Stimulated activated naive B cell treated with anti-CD40 and anti-IgM and Interleukin-4, amounts not matched to agents 10 μg/mL and 1 μg/mL and 100 μg/mL, for 72 hours (primary cell): ENCODE data around the gene FXYD3.
"Not testable (repeated sequence)": the region's sequence is repeated elsewhere in the genome, so short reads cannot be mapped to it uniquely, and the experiment has no call there.

Experiments
- ATAC-seq, 2 donors: fragments of 150-1000 bp; cut with Tn5 transposase; replicated peaks; 2 replicates each; pipeline ENCODE4 v1.10.0; 2021; ENCODE audit warnings: moderate library complexity in 1 of 2
- DNase-seq: peaks from one replicate; pipeline ENCODE4 v3.0.0; 2021
- H3K27ac Mint-ChIP-seq: one replicate; pipeline ENCODE4 v1.8.0; 2022; ENCODE audit warnings: mild to moderate bottlenecking, mixed read lengths
- H3K27me3 Mint-ChIP-seq, 2 donors: one replicate each; pipeline ENCODE4 v1.8.0; 2022; ENCODE audit warnings: mixed read lengths in 2 of 2
- H3K36me3 Mint-ChIP-seq, 2 donors: one replicate each; pipeline ENCODE4 v1.8.0; 2022; ENCODE audit warnings: mixed read lengths in 2 of 2, mild to moderate bottlenecking in 1 of 2
- H3K4me1 Mint-ChIP-seq, 2 donors: one replicate each; pipeline ENCODE4 v1.8.0; 2022; ENCODE audit warnings: mixed read lengths in 2 of 2, mild to moderate bottlenecking in 1 of 2
- H3K4me3 Mint-ChIP-seq, 2 donors: one replicate each; pipeline ENCODE4 v1.8.0; 2022; ENCODE audit warnings: mild to moderate bottlenecking in 2 of 2, mixed read lengths in 2 of 2, moderate library complexity in 1 of 2
- H3K9me3 Mint-ChIP-seq, 2 donors: one replicate each; pipeline ENCODE4 v1.8.0; 2022; ENCODE audit warnings: mixed read lengths in 2 of 2, mild to moderate bottlenecking in 1 of 2

Gene FXYD3

DNA sequence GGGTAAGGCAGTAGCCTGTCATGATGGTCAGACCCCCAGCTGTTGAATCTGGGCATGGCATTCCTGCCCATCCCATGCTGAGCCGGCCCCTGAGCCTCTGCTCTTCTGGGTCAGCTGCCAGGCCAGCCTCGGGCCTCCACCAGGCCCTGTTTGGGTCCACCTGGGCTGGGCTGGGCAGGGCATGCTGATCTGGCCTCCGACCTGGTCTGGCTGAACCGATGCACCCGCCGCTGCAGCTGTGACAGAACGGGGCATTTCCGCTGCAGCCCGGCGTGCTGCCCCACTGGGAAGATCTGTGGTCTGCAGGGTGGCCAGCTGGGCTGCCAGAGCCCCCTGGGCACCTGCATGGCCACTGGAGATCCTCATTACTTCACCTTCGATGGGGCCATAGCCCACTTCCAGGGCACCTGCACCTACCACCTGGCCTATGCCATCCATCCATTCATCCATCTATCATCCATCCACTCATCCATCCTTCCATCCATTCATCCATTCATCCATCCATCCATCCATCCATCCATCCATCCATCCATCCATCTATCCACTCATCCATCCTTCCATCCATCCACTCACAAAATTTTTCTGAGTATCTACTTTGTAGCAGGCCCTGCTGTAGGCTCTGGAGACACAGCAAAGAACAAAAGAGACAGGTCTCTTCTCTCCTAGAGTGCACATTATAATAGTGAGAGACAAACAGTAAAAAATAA is 21.5 kb upstream of the FXYD3 start:
- no peak for DNase-seq
- no peaks in the 10 kb centered on the region for H3K9me3 Mint-ChIP-seq
- no peaks in the 10 kb centered on the region for H3K36me3 Mint-ChIP-seq
- no peaks in the 10 kb centered on the region for H3K27me3 Mint-ChIP-seq
- H3K27ac Mint-ChIP-seq, result no peak overlapping the region
- H3K4me3 Mint-ChIP-seq, result no peak overlapping the region
- no peak for ATAC-seq
- H3K4me1 Mint-ChIP-seq, result peaks cover 5 to 8% of the 10 kb centered on the region in 2 donors

DNA sequence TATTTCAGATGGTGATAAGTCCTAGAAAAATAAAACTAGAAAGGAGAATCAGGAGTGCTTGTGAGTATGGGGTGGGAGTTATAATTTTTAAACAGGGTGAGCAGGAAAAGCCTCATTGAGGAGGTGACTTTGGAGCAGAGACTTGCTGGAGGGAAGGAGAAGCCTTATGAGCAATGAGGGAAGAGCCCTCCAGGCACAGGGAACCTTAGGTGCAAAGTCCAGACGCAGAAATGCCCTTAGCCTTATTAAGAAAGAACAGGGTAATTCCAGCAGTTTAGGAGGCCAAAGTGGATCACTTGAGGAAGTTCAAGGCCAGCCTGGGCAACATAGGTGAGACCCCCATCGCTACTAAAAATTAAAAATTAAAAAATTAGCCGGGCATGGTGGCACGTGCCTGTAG is 21.0 kb upstream of the FXYD3 start:
- Mint-ChIP-seq H3K27ac (no peak overlapping the region), H3K27me3 (no peaks in the 10 kb centered on the region)
- DNase-seq, result no peak

DNA sequence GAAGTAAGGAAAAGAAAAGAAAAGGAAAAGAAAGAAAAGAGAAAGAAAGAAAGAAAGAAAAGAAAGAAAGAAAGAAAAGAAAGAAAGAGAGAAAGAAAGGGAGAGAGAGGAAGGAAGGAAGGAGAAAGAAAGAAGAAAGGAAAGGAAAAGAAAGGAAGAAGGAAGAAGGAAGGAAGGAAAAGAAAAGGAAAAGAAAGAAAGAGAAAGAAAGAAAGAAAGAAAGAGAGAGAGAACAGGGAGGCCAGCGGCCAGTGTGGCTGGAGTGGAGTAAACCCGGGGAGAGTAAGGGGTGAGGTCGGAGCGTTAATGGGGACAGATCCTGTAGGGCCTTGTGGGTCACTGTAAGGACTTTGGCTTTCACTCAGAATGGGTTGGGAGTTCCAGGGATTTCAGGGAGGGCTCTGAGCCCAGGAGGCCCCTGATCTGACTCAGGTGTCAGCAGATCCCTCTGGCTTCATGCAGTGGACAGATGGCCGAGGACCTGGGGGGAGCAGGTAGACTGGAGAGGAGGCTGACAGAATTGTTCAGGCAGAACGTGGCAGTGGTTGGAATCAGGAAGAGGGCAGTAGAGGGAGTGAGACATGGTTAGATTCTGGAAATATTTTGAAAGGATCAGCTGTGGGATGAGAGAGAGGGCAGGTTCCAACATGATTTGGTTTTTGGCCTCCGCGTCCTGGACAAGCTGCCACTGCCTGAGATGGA is 19.8 kb upstream of the FXYD3 start:
- Mint-ChIP-seq H3K36me3 (no peaks in the 10 kb centered on the region), H3K4me1 (no peaks in the 10 kb centered on the region), H3K27ac (no peak overlapping the region), H3K9me3 (no peaks in the 10 kb centered on the region), H3K4me3 (no peak overlapping the region), H3K27me3 (no peaks in the 10 kb centered on the region)
- DNase-seq, result no peak
- no peak for ATAC-seq

More for the DNA sequence above, 21.0 kb upstream of the FXYD3 start:
- Mint-ChIP-seq H3K4me3 (no peak overlapping the region), H3K36me3 (no peaks in the 10 kb centered on the region), H3K4me1 (peaks cover 3 to 6% of the 10 kb centered on the region in 2 donors), H3K9me3 (no peaks in the 10 kb centered on the region)
- ATAC-seq, result no peak

DNA sequence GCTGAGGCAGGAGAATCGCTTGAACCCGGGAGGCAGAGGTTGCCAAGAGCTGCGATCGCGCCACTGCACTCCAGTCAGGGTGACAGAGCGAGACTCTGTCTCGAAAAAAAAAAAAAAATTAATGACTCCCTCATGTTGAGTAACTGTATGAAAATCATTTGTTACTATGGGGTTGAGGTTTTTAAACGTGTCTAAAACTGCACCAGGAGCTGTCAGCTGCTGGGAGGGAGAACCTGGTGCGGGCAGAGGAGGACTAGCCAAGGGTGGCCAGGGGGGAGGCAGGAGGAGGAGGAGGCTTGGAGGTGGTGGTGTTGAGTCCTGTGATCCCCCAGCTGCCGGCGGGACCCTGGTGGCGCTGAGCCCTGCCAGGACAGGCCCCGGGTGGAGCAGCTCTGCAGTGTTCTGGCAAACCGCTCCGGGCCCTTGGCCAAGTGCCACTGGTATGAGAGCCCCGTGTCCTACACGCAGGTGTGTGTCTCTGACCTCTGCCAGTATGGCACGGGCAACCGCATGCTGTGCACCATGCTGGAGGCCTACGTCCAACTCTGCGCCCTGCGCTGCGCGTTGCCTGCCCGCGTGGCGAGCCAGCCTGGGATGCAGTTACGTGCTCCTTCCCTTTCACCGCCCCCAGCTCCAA is 17.1 kb upstream of the FXYD3 start:
- Mint-ChIP-seq H3K4me3 (no peak overlapping the region), H3K27me3 (no peaks in the 10 kb centered on the region), H3K9me3 (no peaks in the 10 kb centered on the region), H3K4me1 (no peaks in the 10 kb centered on the region), H3K27ac (no peak overlapping the region), H3K36me3 (peaks cover 0 to 1% of the 10 kb centered on the region in 2 donors)
- ATAC-seq (no peak), DNase-seq (no peak)

DNA sequence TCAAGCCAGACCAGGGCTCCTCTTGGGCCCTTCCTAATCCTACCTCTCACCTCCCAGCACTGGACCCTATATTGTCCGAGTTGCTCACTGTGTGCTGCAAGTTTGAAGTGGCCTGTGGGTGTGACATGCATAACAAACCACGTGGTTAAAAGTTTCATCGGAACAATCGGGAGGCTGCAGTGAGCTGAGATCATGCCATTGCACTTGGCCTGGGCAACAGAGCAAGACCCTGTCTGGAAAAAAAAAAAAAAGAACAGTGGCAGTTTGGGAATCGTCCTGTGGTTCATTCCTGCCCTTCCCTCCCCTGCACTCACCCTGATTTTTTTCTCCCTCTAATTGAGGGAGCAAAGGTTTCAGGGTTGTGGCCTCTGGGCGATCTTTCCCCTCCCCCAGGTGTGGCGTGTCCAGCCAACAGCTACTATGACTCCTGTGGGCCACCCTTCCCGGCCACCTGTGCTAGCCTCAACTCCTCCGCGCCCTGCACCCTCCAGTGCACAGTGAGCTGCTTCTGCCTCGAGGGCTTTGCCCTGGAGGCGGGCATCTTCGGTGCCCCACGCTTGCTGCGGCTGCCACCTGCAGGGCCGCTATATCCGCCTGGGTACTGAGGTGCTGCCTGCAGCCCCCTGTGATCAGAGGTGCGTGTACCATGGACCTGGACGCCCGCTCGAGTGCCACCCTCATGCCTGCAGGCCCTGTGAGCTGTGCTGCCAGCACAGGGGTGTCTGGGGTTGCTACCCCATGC is 16.3 kb upstream of the FXYD3 start:
- DNase-seq (no peak), ATAC-seq (no peak)
- H3K9me3 Mint-ChIP-seq, result no peaks in the 10 kb centered on the region
- no peak overlapping the region for H3K27ac Mint-ChIP-seq
- no peaks in the 10 kb centered on the region for H3K4me1 Mint-ChIP-seq
- H3K4me3 Mint-ChIP-seq, result no peak overlapping the region
- H3K36me3 Mint-ChIP-seq, result peaks cover 0 to 1% of the 10 kb centered on the region in 2 donors
- no peaks in the 10 kb centered on the region for H3K27me3 Mint-ChIP-seq

DNA sequence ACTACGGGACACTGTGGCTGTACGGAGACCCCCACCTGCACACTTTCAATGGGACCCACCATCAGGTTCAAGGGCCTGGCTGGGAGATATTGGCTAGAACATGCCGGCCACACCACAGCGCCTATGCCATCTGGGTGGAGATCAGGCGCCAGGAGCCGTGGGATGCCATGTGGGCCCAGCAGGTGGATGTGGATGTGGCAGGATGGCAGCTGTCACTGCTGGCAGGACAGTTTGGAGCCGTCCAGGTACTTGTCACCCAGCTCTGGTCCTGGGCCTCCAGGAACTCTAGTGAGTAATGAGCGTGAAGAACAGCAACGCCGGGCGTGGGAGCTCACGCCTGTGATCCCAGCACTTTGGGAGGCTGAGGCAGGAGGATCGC is 15.7 kb upstream of the FXYD3 start:
- no peak for DNase-seq
- H3K27me3 Mint-ChIP-seq, result no peaks in the 10 kb centered on the region
- H3K27ac Mint-ChIP-seq, result no peak overlapping the region
- H3K36me3 Mint-ChIP-seq, result peaks cover 0 to 1% of the 10 kb centered on the region in 2 donors
- H3K4me3 Mint-ChIP-seq, result no peak overlapping the region
- H3K4me1 Mint-ChIP-seq, result no peaks in the 10 kb centered on the region
- no peak for ATAC-seq
- no peaks in the 10 kb centered on the region for H3K9me3 Mint-ChIP-seq

DNA sequence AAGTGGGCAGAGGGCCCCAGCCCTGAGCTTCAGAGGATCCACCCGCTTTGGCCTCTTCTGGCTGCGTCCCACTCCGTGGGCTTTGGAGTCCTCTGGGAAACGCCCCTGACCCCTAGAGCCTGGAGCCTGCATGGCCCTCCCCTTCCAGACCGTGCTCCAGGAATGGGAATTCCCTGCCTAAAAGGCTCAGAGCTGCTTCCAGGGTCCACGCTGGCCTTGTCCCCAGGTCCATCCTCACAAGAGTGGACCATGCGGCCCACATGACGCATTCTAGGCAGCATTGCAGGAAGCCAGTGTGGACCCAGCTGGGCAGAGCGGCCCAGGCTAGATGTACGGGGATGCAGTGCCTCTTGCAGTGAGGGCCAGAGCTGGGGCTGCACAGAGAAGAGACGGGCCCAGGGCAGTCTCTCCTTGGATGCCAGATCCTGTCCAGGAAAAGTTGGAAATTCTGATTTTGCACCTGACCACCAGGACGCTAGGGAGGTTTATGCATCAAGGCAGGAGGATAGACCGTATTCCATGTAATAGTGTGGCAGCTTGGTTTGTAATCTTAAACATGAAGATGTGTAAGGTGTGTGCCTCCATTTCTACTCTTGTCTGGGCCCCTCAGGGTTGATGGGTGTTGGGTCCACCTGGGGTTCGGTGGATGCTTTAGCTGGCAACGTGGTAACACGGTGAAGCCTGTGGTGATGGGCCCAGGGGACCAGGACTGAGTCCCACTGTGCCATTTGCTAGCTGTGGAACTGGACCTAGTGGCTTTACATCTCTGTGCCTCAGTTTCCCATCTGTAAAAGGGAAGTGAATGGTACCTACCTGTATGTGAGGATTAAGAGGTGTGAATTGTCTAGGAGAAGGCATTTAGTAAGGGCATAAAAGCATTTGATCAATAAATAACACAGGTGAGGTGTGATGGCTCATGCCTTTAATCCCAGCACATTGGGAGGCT is 14.8 kb upstream of the FXYD3 start:
- ATAC-seq (no peak), DNase-seq (no peak)
- H3K4me1 Mint-ChIP-seq, result no peaks in the 10 kb centered on the region
- no peaks in the 10 kb centered on the region for H3K27me3 Mint-ChIP-seq
- H3K27ac Mint-ChIP-seq, result no peak overlapping the region
- no peaks in the 10 kb centered on the region for H3K9me3 Mint-ChIP-seq
- peaks cover 0 to 1% of the 10 kb centered on the region in 2 donors for H3K36me3 Mint-ChIP-seq
- no peak overlapping the region for H3K4me3 Mint-ChIP-seq

DNA sequence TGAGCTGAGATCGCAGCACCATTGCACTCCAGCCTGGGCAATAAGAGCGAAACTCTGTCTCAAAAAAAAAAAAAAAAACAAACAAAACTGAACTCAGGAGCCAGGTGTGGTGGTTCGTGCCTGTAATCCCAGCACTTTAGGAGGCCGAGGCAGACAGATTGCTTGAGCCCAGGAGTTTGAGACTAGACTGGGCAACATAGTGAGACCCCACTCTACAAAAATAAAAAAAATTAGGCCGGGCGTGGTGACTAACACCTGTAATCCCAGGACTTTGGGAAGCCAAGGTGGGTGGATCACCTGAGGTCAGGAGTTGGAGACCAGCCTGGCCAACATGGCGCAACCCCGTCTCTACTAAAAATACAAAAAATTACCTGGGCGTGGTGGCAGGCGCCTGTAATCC is 13.7 kb upstream of the FXYD3 start:
- not testable (repeated sequence) for DNase-seq, H3K27me3 Mint-ChIP-seq, H3K36me3 Mint-ChIP-seq, H3K27ac Mint-ChIP-seq, H3K4me1 Mint-ChIP-seq, H3K4me3 Mint-ChIP-seq, ATAC-seq, H3K9me3 Mint-ChIP-seq

DNA sequence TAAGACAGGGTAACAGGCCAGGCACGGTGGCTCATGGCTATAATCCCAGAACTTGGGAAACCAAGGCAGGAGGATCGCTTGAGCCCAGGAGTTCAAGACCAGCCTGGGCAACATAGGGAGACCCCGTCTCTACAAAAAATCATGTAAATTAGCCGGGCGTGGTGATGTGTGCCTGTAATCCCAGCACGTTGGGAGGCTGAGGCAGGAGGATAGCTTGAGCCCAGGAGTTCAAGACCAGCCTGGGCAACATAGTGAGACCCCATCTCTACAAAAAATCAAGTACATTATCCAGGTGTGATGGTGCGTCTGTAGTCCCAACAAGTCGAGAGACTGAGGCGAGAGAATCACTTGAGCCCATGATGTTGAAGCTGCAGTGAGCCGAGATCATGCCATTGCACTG is 12.0 kb upstream of the FXYD3 start:
- not testable (repeated sequence) for H3K4me1 Mint-ChIP-seq, ATAC-seq, H3K9me3 Mint-ChIP-seq, DNase-seq, H3K4me3 Mint-ChIP-seq, H3K27ac Mint-ChIP-seq, H3K36me3 Mint-ChIP-seq, H3K27me3 Mint-ChIP-seq

DNA sequence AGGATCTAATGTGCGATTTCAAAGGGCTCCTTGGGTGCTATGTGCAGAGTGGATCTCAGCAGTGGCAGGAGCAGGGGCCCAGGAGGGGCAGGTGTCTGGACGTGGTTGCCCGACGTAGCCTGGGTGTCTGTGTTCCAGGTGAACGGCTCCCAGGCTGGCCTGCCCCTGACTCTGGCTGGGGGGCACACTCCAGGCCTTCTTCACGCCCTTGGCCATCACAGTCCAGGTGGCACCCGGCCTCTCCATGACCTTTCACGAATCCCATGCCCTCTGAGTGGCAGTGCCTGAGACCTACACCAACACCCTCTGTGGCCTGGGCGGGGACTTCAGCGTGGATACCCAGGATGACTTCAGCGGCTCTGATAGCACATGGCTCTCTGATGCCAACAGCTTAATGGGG is 11.3 kb upstream of the FXYD3 start:
- H3K4me3 Mint-ChIP-seq, result no peak overlapping the region
- H3K9me3 Mint-ChIP-seq, result peaks cover 0 to 4% of the 10 kb centered on the region in 2 donors
- peaks cover 0 to 1% of the 10 kb centered on the region in 2 donors for H3K36me3 Mint-ChIP-seq
- no peak overlapping the region for H3K27ac Mint-ChIP-seq
- H3K4me1 Mint-ChIP-seq, result no peaks in the 10 kb centered on the region
- ATAC-seq (no peak), DNase-seq (no peak)
- H3K27me3 Mint-ChIP-seq, result peaks cover 5 to 9% of the 10 kb centered on the region in 2 donors

DNA sequence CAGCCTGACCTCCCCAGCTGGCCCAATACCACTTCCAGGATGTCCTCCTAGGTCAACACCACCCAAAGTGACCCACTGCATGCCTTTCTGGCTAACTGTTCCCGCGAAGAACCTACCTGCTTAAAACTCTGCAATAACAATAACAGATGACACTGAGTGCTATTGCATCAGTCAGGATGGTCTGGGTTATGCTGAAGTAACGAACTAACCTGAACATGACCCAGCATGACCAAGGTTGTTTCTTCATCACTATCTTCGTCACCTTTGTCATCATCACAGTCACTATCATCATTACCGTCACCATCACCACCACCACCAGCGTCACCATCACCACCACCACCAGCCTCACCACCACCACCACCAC is 10.6 kb upstream of the FXYD3 start:
- Mint-ChIP-seq H3K27me3 (peaks cover 5 to 16% of the 10 kb centered on the region in 2 donors), H3K36me3 (peaks cover 0 to 1% of the 10 kb centered on the region in 2 donors), H3K4me1 (no peaks in the 10 kb centered on the region), H3K4me3 (no peak overlapping the region), H3K9me3 (peaks cover 0 to 4% of the 10 kb centered on the region in 2 donors), H3K27ac (no peak overlapping the region)
- DNase-seq (no peak), ATAC-seq (no peak)

DNA sequence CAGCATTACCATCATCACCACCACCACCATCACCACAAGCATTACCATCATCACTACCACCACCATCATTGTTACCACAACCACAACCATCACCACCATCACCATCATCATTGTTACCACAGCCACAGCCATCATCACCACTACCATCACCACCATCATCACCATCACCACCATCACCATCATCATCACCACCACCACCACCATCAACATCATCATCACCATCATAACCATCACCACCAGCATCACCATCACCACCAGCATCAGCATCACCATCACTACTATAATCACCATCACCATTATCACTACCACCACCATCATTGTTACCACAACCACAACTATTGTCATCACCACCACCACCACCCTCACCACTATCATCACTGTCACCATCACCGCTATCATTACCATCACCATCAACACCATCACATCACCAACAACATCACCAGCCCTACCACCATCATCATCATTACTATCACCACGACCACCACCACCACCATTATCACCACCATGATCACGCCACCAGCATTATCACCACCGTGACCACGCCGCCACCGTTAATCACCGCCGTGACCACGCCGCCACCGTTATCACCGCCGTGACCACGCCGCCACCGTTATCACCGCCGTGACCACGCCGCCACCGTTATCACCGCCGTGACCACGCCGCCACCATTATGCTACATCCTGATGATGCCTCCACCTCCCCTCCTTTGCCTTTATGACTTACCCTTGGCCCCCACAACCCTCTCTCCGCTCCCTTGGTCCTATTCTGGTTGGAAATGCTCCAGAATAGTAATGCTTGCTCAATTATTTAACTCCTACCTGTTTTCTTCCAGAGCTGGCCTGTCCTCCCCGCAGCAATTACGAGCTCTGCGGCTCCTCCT is 10.0 kb upstream of the FXYD3 start:
- Mint-ChIP-seq H3K9me3 (peaks cover 0 to 4% of the 10 kb centered on the region in 2 donors), H3K27me3 (peaks cover 5 to 16% of the 10 kb centered on the region in 2 donors), H3K4me1 (no peaks in the 10 kb centered on the region), H3K27ac (peak overlapping the region; percentile 61), H3K4me3 (no peak overlapping the region), H3K36me3 (peaks cover 0 to 1% of the 10 kb centered on the region in 2 donors)
- ATAC-seq, result peak in 1 of 2 donors; percentile 12
- DNase-seq, result no peak

DNA sequence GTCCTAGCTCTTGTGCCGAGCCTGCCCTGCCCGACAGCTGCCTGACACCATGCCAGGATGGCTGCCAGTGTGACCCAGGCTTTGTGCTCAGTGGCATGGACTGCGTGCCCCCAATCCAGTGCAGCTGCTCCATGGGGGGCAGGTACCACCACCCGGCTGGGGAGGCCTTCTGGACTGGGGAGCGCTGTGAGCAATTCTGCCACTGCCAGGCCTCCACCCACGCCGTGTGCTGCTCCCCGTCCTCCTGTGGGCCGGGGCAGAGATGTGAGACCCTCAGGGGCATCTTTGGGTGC is 9.4 kb upstream of the FXYD3 start:
- ATAC-seq (no peak), DNase-seq (no peak)
- Mint-ChIP-seq H3K9me3 (peaks cover 0 to 4% of the 10 kb centered on the region in 2 donors), H3K36me3 (peaks cover 0 to 1% of the 10 kb centered on the region in 2 donors), H3K4me1 (no peaks in the 10 kb centered on the region), H3K27ac (peak overlapping the region; percentile 61), H3K4me3 (no peak overlapping the region), H3K27me3 (peaks cover 5 to 16% of the 10 kb centered on the region in 2 donors)
